HG02610 (cell line): ENCODE results near the gene SAPCD2.

Source experiments
- ATAC-seq: cut with Tn5 transposase; IDR thresholded peaks from one replicate; pipeline ENCODE4 v1.9.1; 2021; ENCODE audit warnings: mild to moderate bottlenecking, moderate library complexity; ENCODE audit not compliant: unreplicated experiment

SAPCD2 gene

DNA sequence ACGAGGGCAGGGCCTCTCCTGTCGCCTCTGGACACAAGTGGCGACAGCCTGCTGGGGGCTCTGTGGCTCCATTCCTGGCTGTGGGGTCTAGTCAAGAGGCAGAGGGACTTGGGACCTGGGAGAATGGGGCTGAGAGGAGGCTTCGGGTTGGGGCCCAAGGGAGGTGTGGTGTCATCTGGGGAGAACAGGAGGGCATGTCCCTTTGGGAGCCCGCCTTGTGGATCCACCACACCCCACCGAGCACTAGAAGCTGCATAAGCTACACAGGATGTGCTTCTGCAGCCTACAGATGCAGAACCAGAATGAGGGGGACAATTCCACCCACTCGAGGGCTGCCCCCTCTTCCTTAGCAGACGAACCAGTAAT, 12.6 kb upstream of the SAPCD2 start:
- ATAC-seq, result no peak

DNA sequence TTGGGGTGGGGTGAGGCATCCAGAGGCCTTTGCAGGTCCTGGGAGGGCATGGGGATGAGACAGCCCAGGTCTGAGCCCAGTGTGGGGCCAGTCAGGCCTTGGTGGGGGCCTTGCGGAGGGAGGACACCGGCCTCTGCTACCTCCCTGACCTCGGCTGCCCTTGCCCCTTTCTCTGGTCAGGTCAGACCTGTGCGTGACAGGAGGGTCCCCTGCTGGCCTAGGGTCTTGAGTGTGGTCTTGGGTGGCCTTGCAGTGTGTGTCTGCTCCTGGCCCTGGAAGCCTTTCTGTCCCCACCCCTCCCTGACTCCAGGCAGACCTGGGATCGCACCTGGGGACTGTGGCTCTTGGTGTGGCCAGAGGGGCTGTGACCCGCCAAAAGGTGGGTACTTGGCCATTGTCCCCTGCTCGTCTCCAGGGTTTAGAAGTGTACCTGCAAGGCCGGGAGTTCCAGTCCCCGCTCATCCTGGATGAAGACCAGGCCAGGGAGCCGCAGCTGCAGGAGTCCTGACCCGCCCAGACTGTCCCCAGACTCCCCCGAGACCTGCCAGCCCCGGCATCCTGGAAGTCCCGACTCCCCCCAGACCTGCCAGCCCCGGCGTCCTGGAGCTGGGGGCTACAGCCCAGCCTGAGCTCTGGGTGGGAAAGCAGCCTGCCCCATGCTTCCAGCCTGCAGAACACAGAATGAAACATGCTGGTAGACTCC, 12.0 kb upstream of the SAPCD2 start:
- no peak for ATAC-seq

DNA sequence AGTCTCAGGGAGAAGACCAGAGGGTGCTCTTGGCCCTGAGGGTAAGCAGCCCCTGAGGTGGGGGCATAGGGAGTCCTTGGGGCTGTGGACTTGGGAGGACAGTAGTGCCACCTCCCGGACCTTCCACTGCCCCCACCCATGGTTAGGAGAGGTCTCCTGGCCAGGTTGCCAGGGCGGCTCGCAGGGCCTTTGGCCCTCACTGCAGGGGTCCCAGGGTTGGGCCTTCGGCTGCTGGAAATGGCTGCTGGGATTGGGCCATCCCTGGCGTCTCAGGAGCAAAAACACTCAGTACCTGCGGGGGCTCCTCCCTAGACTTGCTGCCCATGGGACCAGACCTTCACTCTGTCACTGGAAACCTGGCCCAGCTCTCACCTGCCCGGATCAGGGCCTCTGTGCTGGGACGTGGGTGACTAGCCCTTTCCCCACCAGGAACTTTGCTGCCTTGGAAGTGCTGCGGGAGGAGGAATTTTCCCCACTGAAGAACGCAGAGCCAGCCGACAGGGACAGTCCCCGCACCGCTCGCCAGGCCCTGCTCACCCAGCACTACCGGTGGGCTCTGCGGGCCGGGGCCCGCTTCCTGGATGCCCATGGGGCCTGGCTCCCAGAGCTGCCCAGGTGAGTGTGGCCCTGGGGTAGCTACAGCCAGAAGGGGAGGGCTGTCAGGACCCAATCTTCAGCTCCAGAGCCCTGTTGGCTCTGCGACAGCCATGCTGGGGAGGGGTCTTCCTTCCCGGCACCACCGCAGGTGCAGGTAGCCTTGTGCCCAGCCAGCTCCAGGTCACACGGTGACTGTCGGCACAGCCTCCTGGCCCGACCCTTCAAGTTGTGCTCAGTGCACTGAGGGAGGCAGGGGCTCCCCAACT, 10.1 kb upstream of the SAPCD2 start:
- no peak for ATAC-seq

DNA sequence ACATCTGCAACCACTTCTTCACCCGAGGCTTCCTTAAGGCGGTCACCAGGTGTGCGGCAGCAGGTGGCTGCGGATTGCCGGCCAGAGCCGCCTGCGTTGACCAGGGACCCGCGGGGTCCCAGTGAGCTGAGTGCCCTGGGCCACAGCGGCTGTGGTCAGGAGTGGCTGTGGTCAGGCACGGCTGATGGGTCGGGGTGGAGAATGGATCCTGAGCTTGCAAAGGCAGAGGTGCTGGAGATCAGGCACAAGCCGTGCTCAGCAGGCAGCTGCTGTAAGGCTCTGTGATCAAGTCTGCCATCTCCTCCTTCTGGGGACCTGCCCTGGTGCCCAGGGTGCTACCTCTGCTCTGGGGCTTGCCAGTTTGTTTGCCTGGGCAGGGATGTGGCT, 9.0 kb upstream of the SAPCD2 start:
- no peak for ATAC-seq

DNA sequence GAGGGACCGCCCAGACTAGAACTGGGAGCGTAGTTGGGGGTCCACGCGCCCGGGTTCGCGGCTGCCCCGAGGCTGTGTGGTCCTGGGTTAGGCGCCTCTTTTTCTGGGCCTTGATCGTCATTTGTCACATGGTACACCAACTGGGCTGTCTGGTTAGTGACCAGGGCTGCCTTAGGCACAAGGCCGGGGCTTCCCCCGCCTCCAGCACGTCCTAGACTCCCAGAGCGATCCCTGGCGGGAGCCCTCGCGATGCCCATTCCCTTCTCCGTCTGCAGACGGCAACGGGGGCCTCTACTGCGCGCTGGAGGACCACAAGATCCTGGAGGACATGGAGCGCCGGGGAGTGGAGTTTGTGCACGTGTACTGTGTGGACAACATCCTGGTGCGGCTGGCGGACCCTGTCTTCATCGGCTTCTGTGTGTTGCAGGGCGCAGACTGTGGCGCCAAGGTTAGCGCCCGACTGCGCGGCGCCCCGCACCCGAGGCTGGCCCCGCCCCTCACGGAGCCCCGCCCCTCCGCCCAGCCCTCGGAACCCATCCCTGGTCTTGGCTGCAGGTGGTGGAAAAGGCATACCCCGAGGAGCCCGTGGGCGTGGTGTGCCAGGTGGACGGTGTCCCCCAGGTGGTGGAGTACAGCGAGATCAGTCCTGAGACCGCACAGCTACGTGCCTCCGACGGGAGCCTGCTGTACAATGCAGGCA, 8.5 kb upstream of the SAPCD2 start:
- no peak for ATAC-seq

DNA sequence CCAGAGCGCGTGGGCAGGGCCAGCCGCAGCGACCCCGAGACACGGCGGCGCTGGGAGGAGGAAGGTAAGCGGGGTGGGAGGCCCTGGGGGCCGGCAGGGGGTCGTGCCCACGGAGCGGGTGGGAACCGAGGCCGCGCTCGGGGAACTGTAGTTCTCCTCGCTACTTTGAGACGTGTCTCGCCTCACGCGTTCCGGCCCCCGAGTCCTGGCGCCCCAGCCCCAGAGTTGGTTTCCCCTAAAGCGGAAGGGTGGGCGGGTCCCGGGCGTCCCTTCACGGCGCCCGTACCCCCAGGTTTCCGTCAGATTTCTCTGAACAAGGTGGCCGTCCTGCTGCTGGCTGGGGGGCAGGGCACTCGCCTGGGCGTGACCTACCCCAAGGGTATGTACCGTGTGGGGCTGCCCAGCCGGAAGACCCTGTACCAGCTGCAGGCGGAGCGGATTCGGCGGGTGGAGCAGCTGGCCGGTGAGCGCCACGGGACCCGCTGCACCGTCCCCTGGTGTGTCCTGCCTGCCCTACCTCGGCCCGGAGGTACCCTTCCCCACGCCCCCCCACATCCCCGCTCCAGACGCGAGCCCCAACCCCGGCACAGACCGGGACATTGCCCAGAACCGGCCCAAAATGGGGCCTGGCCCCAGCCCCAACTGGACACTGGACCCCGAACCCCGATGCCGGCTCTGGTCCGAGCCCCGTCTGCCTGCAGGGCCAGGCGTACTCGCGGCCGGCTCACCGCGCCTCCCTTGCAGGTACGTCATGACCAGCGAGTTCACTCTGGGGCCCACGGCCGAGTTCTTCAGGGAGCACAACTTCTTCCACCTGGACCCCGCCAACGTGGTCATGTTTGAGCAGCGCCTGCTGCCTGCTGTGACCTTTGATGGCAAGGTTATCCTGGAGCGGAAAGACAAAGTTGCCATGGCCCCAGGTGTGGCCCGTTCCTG, 7.7 kb upstream of the SAPCD2 start:
- no peak for ATAC-seq

DNA sequence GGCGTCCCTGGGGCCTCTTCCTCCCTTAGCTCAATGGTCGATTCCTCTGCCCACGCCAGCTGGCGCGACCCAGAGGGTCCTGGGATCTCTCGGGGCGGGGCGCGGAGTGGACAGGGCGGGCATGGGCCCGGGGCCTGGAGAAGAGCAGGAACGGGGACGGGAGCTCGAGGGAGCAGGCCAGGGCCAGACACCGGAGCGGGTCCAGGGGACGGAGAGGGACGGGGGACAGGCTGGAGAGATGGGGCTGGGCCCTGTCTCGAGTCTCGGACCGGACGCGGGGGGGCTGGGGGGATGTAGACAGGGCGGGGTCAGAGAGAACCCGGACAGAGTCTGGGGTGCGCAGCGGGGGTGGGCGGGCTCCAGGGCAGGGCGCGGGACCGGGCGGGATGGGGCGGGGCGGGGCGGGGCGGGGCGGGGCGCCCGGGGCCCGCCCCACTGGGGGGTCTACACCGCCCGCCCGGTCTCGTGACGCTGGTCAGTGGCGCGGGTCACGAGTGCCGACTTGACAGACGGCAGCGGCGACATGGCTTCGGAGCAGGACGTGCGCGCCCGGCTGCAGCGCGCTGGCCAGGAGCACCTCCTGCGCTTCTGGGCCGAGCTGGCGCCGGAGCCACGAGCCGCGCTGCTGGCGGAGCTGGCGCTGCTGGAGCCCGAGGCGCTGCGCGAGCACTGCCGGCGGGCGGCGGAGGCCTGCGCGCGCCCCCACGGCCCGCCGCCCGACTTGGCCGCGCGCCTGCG, 6.8 kb upstream of the SAPCD2 start, which contains the start of gene UAP1L1:
Gene UAP1L1 (plus strand): TSS at position 508 of the 738 bp plus-strand sequence. CDS start 16 bp downstream, at position 524.
- no peak for ATAC-seq

DNA sequence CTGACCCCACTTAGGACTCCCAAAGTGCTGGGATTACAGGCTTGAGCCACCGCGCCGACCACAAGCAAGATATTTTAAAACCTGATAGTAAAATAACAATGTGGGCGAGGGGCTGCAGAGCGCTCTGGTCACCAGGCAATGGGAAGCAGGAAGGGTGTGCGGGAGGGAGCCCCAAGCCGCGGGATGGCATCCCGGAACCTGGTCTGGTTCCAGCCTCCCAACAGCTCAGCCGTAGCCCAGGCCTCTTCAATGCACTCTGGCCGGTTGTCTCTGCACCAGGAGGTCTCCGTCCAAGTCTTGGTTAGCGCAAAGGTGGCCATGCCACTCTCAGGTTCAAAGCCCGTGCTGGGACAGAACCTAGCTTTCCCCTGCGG, 6.3 kb upstream of the SAPCD2 start:
- ATAC-seq, result no peak

DNA sequence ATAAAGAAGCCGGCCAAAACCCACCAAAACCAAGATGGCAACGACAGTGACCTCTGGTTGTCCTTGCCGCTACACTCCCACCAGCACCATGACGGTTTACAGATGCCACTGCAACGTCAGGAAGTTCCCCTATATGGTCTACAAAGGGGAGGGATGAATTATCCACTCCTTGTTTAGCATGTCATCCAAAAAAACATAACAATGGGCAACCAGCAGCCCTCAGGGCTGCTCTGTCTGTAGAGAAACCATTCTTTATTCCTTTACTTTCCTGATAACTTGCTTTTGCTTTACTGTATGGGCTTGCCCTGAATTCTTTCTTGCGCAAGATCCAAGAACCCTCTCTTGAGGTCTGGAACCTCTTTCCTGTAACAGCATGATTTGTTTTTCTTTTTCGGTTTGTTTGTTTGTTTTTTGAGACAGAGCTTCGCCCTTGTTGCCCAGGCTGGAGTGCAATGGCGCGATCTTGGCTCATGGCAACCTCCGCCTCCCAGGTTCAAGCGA, 5.0 kb upstream of the SAPCD2 start:
- ATAC-seq, result no peak

DNA sequence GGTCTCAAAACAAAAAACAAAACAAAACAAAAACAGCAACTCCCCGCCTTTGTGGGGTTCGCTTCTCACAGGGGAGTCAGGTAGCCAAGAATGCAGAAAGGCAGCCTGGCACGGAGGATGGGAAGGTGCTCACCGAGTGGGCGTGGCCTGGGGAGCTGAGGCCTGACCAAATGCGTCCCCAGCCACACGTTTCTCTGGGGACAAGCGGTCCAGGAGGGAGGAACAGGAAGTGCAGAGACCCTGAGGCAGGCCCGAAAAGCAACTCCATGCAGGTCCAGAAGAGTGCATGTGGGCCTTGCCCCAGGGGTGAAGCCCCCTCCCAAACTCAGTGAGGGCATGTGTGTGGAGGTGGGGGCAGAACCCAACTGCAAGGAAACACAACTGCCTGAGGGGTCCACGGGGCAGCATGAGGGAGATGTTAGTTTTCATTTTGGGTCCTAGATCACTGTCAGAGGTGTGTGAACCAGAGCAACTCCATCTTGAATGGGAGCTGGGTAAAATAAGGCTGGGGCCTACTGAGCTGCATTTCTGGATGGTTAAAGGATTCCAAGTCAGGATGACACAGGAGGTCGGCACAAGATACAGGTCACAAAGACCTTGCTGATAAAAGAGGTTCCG, 4.4 kb upstream of the SAPCD2 start:
- no peak for ATAC-seq

DNA sequence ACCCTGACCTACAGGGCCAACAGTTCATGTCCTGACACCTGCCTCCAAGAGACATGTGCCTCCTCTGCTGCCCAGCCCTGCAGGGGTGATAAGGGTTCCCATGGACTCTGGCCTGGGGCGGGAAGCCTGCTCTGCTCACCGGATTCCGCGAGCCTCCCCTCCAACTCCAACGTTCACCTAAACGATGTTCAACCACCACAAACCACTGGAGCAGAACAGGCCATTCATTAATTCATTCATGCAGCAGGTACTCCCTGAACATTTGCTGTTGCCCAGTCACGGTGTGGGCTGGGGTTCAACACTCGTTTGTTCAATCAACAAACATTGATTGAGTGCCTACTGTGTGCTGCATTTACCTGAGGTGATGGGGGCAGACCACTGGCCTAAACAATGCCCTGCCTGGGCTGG, 3.6 kb upstream of the SAPCD2 start:
- no peak for ATAC-seq

DNA sequence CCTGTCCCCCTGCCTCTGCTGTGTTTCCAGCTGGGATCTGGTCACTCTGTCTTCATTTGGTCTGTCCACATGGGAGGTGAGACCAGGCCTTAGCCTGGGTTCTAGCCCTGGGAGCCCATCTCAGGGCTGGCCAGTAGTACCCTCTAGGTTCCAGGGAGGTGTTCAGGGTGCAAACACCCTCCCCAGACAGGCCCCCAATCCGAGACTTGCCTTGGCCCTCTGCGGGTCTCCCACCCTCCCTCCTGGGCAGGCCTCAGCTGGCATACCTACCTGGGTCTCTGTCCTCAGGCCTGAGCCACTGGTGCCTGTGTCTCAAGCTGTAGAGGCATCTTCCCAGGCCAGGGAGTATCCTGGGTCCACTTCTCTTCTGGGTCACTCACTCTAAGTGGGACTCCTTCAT, 925 bp upstream of the SAPCD2 start:
- ATAC-seq, result no peak

DNA sequence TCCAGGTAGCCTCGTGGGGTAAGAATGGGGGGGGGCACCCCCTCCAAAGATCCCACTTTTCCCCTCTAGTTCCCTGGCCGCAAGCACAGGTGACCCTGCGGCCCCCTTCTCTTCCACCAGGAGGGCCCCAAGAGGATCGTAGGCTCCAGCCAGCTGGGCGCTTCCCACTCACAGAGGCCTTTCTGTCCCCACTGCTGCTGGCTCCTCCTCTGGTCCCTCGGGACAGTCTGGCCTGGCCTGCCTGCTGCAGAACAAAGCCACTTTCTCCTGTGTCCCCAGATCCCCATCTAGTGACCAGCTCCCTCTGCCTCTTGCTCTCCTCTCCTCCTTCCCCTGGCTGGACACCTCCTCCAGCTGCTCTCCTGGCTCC, 534 bp upstream of the SAPCD2 start:
- ATAC-seq, result no peak

DNA sequence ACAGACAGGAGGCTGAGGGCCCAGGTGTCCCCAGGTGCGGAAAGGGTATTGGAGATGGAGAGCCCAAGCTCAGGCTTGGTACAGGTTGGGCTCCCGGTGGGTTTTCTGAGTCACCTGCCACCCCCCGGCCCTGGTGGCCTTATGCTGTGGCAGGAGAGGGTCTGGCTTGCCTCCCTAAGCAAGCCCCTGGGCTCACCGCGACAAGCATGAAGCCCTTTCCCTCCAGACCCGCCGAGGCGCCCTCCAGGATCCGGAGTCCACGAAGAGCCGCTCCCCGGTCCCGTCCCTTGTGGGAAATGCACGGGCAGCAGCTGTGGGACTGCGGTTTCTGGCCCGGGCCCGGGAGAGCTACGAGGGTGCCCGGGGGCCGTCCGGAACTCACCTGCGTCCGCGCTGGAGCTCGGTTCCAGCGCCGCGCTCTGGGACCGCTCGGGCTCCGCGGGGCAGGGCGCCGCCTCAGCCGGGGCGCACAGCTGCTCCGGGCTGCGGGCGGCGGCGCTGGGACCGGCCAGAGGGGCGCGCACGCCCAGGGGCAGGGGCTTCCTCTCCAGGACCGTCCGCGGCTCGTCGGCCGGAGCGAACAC, 757 bp downstream of the SAPCD2 start:
- no peak for ATAC-seq

DNA sequence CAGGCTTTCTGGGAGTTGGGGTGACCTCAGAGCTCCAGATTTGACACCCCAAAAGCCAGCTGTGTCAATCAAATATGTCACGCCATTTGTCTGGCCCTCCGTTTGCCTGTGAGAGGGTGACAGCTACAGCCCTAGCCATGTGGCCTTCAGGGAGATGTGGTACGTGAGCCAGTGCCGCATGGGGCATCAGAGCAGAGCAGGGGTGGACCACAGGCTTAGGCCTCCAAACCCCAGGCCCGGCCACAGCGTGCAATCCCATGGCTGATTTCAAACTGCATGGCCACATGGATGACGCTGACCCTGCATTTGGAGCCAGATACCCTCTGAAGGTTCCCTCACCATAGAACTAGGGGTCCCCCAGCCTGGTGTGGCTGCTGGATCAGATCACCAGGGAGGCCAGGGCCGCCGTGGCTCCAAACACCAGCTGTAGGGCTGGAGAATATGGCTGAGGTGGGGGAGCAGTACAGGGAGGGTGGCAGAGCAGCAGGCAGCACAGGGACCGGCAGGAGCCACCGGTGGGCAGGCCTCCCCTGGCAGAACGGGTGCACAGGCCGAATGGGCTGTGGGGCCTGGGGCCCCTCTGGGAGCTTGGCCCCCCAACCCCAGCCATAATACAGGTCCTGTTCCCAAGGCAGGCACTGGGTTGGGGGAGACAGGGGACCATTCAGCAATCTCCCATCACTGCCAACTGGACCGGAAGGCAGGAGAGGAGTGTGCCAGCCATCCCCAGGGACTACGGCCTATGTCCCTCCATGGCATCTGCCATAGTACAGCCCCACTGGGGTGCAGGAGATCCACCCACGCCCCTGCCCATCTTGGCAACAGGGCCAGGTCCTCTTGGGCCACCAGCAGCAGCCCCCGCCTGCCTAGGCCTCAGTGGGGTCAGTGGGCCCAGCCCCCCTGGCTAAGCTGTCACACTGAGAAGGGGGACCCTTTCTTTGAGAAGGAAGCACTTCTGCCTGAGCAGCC, 1.5 kb downstream of the SAPCD2 start:
- no peak for ATAC-seq

DNA sequence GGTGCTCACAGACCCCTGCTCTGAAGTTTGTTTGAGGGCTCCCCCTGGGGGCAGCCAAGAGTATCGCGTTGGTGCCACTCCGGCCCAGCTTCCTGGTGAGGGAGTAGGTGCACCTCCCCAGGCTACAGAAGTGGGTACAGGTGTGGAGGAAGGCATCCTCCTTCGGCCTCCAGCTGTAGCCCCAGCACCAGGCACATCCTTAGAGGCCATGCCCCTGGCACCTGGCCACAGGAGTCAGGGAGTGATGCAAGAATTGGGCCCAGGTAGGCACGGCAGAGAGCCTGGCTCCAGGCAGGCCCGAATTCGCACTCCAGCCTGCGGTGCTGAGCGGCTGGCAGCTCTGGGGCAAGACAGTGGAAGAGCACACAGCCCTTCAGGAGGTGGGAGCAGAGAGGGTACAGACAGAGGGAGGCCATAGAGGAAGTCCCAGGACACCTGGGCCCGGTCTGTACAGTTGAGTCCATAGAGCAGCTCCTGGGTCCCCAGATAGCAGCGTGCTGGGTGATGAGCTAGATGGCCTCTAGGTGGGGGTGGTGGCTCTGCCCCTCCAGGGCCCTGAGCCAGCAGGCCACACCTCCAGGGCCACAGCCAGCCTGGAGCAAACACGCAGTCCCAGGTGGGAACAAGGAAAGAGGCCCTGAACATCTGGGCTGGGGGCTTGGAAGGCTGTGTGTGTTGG, 2.4 kb downstream of the SAPCD2 start:
- ATAC-seq, result no peak

DNA sequence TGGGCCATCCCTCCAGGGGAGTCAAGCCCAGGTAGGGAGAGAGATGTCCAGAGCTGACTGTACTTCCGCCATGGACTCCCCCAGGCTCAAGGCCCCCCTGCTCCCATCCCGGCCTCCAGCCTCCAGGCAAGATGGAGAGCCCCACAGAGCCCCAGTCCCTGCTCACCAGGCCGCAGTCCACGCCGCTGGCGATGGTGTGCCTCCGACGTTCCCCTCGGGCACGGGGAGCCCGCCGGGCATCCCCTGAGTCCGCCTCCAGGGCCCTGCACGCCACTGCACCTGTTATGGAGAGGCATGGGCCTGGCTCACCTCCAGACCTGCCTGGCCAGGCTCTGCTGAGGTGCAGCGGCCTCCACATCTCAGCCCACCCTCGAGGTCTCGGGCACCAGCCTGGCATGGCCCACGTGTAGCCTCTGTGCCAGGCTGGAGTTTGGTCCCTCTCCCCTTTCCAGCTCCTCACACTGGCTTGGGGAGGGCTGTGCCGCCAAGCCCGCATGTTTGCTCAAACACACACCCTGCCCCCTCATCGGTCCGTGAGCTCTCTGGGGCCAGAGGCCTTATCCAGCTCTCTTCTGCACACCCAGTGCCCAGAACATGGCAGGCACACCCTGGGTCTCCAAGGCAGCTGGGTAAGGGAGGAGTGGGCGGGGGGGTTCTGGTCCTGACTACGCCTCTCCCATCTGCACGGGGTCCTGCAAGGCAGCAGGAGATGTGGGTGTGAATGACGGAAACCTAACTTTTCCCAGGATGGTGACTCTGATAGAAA, 4.1 kb downstream of the SAPCD2 start:
- no peak for ATAC-seq
